ENCODE results near the gene ARHGAP26.

- no peak for TF ChIP-seq CTCF (conservative IDR thresholded peaks at IDR 0.05 in 1 of 2, IDR thresholded peaks at IDR 0.05 in 1 of 2; ENCODE audit: low read depth in 1 of 2, low read length in 2 of 2)
- no peak for TF ChIP-seq EZH2 (IDR thresholded peaks at IDR 0.05; ENCODE audit: low read length, missing control alignments)
Observed at GRCh38 chr5:143180751-143181150, 410.6 kb downstream of the ARHGAP26 start.
